ENCODE data around the gene IQSEC3. TPM values are rescaled to one million over a fixed set of nuclear protein-coding genes. Genes with fewer than 3 reads are reported as not detected.

The IQSEC3 gene
- total and polyA plus RNA-seq, 10 of the 15 experiments (the other 5 are each of a cell fraction or from before 2014, with no cell fraction given) = not detected

DNA sequence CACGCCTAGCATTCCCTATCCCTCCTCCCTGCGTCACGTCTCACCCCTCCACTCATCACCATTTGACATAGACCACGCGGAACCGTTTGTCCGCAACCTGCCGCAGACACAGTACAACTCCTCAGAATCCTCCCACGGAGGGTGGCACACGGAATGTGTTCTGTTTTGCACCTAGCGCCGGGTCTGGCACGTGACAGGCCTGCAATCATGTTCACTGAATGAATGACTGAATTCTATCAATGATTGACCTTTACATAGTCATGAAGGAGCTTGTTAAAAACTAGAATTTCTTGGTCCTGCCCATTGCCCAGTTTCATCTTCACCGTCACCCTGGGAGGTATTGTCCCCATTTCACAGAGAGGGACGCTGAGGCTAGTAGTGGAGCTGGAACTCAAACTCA lies 142.7 kb downstream of the IQSEC3 start:
- Histone ChIP-seq H3K4me2 (ENCODE audit: control insufficient read depth, insufficient read depth) (no peak overlapping the region), H2AFZ (ENCODE audit: control insufficient read depth, low read depth, low read length) (no peak overlapping the region), H3K79me2 (ENCODE audit: control insufficient read depth, insufficient read depth, low read length) (no peaks in the 10 kb centered on the region), H3K4me1 (ENCODE audit: control insufficient read depth, insufficient read depth, low read length) (peaks cover 10% of the 10 kb centered on the region), H4K20me1 (ENCODE audit: control insufficient read depth, insufficient read depth) (no peaks in the 10 kb centered on the region), H3K9ac (ENCODE audit: control insufficient read depth, insufficient read depth, low read length) (no peak overlapping the region), H3K27me3 (replicated peaks in 1 of 2; ENCODE audit: control insufficient read depth in 2 of 2, insufficient read depth in 2 of 2, low read length in 1 of 2) (peaks cover 0 to 4% of the 10 kb centered on the region in 2 experiments; a peak in 2 of 4 replicates), H3K9me3 (replicated peaks; ENCODE audit: control insufficient read depth, insufficient read depth, low read length) (no peaks in the 10 kb centered on the region), H3K27ac (ENCODE audit: control insufficient read depth, insufficient read depth) (no peak overlapping the region), H3K4me3 (no peak overlapping the region), H3K36me3 (ENCODE audit: control insufficient read depth in 2 of 2, insufficient read depth in 2 of 2, low read length in 1 of 2) (no peaks in the 10 kb centered on the region)
- ChIA-PET POLR2A (no interaction called here), CTCF (no interaction called here), SMC1A (ENCODE audit: uncharacterized antibody, unreplicated experiment) (no interaction called here), RAD21 (ENCODE audit: unreplicated experiment) (no interaction called here)
- FAIRE-seq (no peak), DNase-seq (ENCODE audit: low read depth, low spot score) (no peak), ATAC-seq (no peak)
- no peak for TF ChIP-seq CHD2 (IDR thresholded peaks at IDR 0.05; ENCODE audit: borderline replicate concordance, low read depth, low read length)
- BruUV-seq (replicated peaks) = no TSS peak
- in situ Hi-C loops (cut with MboI) = no loop called here
- WGBS (ENCODE audit: insufficient coverage, insufficient replicate concordance, low lambda C conversion rate, missing lambda C conversion rate) = 57% methylated on average over 15 of the region's 15 CpGs
- intact Hi-C loops (cut with micrococcal nuclease; ENCODE audit: unreplicated experiment) = no loop called here

DNA sequence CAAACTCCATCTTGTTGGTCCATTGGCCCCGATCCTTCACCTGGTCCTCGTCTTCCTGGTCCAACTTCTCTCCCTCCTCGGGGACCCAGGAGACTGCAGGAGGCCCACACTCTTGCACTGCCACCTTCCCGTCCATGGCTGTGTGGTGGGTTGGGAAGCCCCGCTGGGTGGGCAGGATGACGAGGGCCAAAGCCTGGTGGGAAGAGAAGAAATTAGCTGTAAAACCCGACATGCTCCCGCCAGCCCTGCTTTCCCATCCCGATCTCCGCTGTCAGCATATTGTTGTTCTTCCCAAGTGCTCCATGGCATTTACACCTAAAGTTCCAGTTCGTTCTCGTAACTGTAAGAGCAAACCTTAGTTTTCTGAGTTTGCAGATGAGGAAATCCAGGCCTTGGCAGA lies 143.3 kb downstream of the IQSEC3 start:
- H3K27ac ChIP-seq (ENCODE audit: control insufficient read depth, insufficient read depth) = no peak overlapping the region
- no peaks in the 10 kb centered on the region for H3K36me3 ChIP-seq (ENCODE audit: control insufficient read depth in 2 of 2, insufficient read depth in 2 of 2, low read length in 1 of 2)
- BruUV-seq (replicated peaks) = no TSS peak
- no peaks in the 10 kb centered on the region for H3K9me3 ChIP-seq (replicated peaks; ENCODE audit: control insufficient read depth, insufficient read depth, low read length)
- H3K79me2 ChIP-seq (ENCODE audit: control insufficient read depth, insufficient read depth, low read length) = no peaks in the 10 kb centered on the region
- FAIRE-seq = no peak
- intact Hi-C loops (cut with micrococcal nuclease; ENCODE audit: unreplicated experiment) = no loop called here
- TF ChIP-seq STAT3 (IDR thresholded peaks at IDR 0.05; ENCODE audit: low read depth, low read length) = no peak
- TF ChIP-seq ESRRA (IDR thresholded peaks at IDR 0.05; ENCODE audit: low read length) = no peak
- TF ChIP-seq NR2F1 (conservative IDR thresholded peaks at IDR 0.05) = no peak
- no peak for TF ChIP-seq YBX1 (IDR thresholded peaks at IDR 0.05)
- TF ChIP-seq JUNB (IDR thresholded peaks at IDR 0.05) = no peak
- TF ChIP-seq SRF (IDR thresholded peaks at IDR 0.05; ENCODE audit: low read depth in 2 of 2, low read length in 2 of 2) = no peak
- no peak for TF ChIP-seq ATF7 (IDR thresholded peaks at IDR 0.05; ENCODE audit: low read depth)
- TF ChIP-seq ETV6 (conservative IDR thresholded peaks at IDR 0.05 in 1 of 2, IDR thresholded peaks at IDR 0.05 in 1 of 2; ENCODE audit: borderline replicate concordance in 1 of 2, low read depth in 1 of 2) = no peak
- TF ChIP-seq, protein P1, sequence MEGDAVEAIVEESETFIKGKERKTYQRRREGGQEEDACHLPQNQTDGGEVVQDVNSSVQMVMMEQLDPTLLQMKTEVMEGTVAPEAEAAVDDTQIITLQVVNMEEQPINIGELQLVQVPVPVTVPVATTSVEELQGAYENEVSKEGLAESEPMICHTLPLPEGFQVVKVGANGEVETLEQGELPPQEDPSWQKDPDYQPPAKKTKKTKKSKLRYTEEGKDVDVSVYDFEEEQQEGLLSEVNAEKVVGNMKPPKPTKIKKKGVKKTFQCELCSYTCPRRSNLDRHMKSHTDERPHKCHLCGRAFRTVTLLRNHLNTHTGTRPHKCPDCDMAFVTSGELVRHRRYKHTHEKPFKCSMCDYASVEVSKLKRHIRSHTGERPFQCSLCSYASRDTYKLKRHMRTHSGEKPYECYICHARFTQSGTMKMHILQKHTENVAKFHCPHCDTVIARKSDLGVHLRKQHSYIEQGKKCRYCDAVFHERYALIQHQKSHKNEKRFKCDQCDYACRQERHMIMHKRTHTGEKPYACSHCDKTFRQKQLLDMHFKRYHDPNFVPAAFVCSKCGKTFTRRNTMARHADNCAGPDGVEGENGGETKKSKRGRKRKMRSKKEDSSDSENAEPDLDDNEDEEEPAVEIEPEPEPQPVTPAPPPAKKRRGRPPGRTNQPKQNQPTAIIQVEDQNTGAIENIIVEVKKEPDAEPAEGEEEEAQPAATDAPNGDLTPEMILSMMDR (IDR thresholded peaks at IDR 0.05 in 2 of 3, conservative IDR thresholded peaks at IDR 0.05 in 1 of 3; ENCODE audit: control insufficient read depth in 2 of 3, extremely low read depth in 1 of 3, insufficient read depth in 1 of 3, low read depth in 3 of 3, low read length in 3 of 3) = no peak
- H3K4me1 ChIP-seq (ENCODE audit: control insufficient read depth, insufficient read depth, low read length) = peaks cover 10% of the 10 kb centered on the region
- ChIA-PET POLR2A (no interaction called here), SMC1A (ENCODE audit: uncharacterized antibody, unreplicated experiment) (no interaction called here), CTCF (no interaction called here), RAD21 (ENCODE audit: unreplicated experiment) (no interaction called here)
- H3K9ac ChIP-seq (ENCODE audit: control insufficient read depth, insufficient read depth, low read length) = no peak overlapping the region
- H3K27me3 ChIP-seq (replicated peaks in 1 of 2; ENCODE audit: control insufficient read depth in 2 of 2, insufficient read depth in 2 of 2, low read length in 1 of 2) = peaks cover 0 to 2% of the 10 kb centered on the region in 2 experiments; a peak in 2 of 4 replicates
- no peak overlapping the region for H3K4me2 ChIP-seq (ENCODE audit: control insufficient read depth, insufficient read depth)
- no peak for DNase-seq (ENCODE audit: low read depth, low spot score)
- in situ Hi-C loops (cut with MboI) = no loop called here
- no peak overlapping the region for H3K4me3 ChIP-seq
- WGBS (ENCODE audit: insufficient coverage, insufficient replicate concordance, low lambda C conversion rate, missing lambda C conversion rate) = 56% methylated on average over 12 of the region's 12 CpGs
- no peak for ATAC-seq
- H2AFZ ChIP-seq (ENCODE audit: control insufficient read depth, low read depth, low read length) = no peak overlapping the region
- no peaks in the 10 kb centered on the region for H4K20me1 ChIP-seq (ENCODE audit: control insufficient read depth, insufficient read depth)
